Testis (tissue), 2 donors: ENCODE results near the gene C12orf75.

Experiments
- POLR2A ChIP-seq: fragments of 450-650 bp; IDR thresholded peaks from one replicate; pipeline ENCODE4 v1.6.1; 2017; ENCODE audit warnings: antibody characterized with exemption, mild to moderate bottlenecking, moderate library complexity
- TF ChIP-seq, protein P1 (sequence below), 3 experiments: fragments of 450-650 bp in 2 of 3; fragments of 200-600 bp in 1 of 3; sonication (generic) in 1 of 3; IDR thresholded peaks; one replicate each; pipeline ENCODE4 v1.5.1; 2016 to 2019; ENCODE audit warnings: antibody characterized with exemption in 3 of 3, mild to moderate bottlenecking in 2 of 3, moderate library complexity in 1 of 3

DNA sequence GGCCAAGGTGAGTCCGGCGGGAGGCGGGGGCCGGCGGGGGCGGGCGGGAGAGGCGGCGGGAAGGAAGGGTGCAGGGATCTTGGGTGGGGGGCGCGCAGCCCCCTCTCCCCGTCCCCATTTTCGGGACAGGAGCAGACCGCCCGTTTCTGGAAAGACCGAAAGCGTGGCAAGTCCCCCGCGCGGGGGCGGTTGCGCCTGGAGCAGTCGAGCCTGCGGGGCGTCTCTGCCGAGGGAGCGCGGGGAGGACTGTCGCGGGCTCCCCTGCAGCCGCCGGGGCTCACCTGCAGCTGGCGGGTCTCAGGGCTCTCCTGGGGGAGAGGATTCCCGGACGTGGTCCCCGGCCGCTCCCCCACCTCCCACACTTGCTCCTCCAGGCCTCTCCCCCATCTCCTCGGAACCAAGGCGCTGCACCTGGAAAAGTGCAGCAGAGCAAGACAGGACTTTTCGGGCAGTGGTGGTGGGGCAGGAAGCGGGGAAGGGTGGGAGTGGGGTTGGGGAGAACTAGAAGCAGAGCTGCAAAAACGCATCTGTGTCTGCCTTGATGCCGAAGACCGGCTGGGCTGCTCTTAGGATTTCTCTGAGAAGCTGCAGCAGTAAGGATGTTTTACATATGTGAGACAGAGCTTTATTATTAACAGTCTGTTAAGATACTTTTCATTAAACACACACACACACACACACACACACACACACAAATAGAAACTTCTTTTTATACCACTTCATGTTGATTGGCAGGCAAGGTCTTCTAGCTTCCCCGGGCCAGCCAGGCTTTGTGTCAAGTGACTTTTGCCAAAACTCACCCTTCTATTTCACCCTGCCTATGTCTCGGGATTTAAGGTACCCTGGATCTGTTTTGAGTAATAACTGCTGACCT lies 677 bp downstream of the C12orf75 start:
- TF ChIP-seq, protein P1, sequence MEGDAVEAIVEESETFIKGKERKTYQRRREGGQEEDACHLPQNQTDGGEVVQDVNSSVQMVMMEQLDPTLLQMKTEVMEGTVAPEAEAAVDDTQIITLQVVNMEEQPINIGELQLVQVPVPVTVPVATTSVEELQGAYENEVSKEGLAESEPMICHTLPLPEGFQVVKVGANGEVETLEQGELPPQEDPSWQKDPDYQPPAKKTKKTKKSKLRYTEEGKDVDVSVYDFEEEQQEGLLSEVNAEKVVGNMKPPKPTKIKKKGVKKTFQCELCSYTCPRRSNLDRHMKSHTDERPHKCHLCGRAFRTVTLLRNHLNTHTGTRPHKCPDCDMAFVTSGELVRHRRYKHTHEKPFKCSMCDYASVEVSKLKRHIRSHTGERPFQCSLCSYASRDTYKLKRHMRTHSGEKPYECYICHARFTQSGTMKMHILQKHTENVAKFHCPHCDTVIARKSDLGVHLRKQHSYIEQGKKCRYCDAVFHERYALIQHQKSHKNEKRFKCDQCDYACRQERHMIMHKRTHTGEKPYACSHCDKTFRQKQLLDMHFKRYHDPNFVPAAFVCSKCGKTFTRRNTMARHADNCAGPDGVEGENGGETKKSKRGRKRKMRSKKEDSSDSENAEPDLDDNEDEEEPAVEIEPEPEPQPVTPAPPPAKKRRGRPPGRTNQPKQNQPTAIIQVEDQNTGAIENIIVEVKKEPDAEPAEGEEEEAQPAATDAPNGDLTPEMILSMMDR (IDR thresholded peaks at IDR 0.05) = no peak
- TF ChIP-seq POLR2A = no peak
